Pulmonary artery endothelial cell (primary cell): ENCODE results near the gene PADI3. TPM values are rescaled to one million over a fixed set of nuclear protein-coding genes. Genes with fewer than 3 reads are reported as not detected.
"Not testable (repeated sequence)": the region's sequence is repeated elsewhere in the genome, so short reads cannot be mapped to it uniquely, and the experiment has no call there.

Experiments
- DNase-seq: peaks from one replicate; pipeline ENCODE4 v3.0.0-alpha.2; 2011; ENCODE audit warnings: low read depth, low spot score
- total RNA-seq: library from RNA; depleted of rRNA; stranded (reverse); fragments of >200 nt; gene quantifications from 2 replicates; pipeline ENCODE4 v1.2.3, GENCODE V29; 2014

PADI3 gene
- total RNA-seq, 1 donor from 2014 or later = not detected

DNA sequence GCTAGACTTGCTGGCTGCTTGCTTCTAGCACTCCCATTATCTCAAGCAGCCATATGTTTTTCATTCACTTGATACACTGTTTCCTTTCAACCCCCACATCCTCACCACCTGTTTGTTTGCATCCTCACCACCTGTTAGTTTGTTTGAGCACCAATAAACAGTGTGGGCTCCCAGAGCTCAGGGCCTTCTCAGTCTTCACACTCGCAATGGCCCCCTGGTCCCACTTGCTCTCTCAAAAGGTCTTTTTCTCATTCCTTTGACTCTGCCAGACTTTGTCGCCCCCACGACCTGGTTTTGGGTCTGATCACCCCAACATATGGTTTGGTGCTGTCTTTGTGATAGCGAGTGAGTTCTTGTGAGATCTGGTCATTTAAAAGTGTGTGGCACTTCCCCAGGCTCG lies 52.9 kb downstream of the PADI3 start:
- DNase-seq = no peak

DNA sequence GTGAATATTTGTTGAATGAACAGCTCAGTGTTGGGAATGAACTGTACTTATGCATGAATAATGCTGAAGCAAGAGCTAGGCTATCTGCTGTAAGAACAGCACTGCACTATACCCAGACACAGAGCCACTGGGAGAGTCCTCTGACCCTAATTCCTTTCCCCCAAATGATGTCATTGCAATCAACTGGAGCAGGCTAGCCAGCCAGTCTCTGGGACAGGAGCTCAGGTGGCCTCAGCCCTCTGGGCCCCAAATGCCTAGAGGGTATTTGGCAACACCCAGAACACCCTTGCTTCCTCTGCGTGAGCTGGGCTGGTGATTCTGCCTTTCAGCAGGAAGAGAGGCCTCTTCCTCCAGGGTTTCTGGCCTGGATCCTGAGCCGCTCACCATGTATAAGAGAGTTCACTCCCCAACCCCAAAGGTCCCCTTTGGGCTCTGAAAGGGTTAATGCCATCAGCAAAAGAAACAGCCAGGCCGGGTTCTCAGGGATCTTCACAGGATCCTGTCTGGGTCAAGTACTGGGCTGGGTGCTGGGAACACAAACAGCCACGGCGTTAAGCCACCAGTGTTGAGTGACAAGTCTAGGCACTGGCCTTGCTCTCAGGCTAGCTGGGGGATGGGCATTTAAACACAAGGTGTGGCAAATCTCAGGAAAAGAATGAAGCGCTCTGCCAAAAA lies 55.4 kb downstream of the PADI3 start:
- DNase-seq = no peak

DNA sequence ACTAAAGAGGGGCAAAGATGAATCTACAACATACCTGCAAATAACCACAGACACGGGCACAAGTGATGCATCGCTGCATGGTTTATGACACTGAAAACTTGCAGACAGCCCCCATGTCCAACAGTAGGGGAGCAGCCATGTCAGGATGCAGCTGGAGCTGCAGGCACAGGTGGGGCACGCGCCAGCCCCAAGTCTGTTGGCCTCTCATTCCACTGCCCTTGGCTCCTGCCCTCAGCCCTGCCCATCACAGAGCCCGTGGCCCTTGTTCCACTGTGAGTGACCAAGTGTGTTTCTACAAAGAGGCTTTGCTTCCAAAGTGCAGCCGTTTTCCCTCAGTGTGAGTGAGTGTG lies 55.9 kb downstream of the PADI3 start:
- no peak for DNase-seq

DNA sequence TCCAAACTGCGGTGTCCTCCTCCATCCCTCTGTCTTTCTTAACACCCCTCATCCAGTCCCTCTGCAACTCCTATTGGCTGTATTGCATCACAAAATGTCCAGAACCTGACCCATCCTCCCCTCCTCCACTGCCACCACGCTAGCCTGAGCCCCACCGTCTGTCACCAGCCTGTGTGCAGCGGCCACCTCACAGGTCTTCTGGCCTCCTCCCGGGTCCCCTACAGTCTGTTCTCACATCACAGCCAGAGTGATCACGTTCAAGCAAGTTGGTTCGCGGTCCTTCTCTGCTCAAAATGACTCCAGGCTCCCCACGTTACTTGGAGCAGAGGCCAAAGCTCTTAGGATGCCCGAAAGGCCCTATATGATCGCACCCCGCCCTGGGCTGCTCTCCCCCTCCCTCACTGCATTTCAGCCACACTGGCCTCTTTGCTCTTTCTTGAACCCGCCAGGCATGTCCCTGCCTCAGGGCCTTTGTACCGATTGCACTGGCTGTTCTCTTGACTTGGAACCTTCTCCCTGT lies 56.7 kb downstream of the PADI3 start:
- DNase-seq = no peak

DNA sequence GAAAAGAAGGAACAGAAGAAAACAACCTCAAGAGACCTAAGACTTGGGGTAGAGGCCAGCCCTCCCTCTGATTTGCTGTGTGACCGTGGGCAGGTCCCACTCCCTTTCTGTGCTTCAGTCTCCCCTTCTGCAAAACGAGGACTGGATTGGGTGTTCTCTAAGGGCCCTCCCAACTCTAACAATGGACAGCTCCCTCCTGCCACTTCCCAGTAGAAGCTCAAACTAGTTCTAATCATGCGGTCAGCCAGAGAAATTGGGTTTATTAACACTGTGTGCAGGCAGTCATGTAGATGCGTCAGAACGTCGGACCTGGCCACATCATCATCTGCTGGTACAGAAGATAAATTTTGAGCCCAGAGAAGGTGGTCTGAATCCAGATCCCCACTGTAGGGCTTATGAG lies 57.5 kb downstream of the PADI3 start:
- DNase-seq = no peak

DNA sequence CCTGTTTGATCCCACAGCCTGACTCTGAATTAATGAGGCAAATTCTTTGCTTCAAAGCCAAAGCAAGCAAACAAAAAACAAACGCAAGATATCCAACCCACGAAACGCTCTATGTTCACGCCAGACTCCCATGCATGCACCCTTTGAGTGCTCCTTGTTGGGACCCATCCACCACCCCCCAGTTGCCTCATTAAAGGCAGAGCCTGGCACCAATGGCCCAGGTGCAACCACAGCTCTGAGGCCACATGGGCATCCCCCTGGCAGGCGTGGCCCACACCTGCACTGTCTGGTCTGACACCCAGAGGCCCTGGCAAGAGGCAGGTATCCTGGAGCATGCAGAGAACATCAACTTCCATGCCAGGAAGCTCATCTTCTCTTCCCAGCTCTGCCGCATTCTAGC lies 58.0 kb downstream of the PADI3 start:
- no peak for DNase-seq

DNA sequence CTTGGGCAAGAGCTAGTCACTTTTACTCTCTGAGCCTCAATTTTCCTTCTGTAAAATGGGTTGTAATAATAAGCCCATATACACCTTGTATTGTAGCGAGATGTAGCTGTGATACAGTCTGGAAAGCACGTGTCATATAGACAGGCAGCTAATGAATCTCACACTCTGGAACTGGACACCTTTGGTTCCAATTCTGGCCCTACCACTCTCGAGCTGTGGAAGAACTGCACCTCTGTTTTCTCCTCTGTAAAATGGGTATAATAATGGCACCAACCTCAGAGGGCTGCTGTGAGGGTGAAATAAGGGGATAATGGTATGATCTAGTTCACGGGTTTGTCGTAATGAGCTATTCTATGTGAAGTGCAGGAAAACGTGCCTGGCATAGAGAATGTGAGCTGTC lies 58.4 kb downstream of the PADI3 start:
- no peak for DNase-seq

DNA sequence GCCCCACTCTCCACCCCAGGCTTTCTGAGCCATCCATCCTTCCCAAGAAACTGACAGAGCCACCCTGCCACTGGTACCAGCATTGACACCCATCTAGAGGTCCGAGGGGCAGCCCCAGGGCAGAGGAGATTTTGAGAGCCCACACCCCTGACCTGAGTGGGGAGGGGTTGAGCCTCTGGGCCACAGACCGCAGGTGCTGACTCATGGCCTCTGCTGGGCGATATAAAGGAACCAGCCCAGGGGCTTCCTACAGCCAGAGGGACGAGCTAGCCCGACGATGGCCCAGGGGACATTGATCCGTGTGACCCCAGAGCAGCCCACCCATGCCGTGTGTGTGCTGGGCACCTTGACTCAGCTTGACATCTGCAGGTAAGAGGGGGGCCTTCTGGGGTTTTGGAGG lies 59.0 kb downstream of the PADI3 start, which contains the start of gene PADI4:
Gene PADI4 (plus strand): TSS at position 252 of the 400 bp plus-strand sequence. CDS start 26 bp downstream, at position 278.
- DNase-seq = no peak

DNA sequence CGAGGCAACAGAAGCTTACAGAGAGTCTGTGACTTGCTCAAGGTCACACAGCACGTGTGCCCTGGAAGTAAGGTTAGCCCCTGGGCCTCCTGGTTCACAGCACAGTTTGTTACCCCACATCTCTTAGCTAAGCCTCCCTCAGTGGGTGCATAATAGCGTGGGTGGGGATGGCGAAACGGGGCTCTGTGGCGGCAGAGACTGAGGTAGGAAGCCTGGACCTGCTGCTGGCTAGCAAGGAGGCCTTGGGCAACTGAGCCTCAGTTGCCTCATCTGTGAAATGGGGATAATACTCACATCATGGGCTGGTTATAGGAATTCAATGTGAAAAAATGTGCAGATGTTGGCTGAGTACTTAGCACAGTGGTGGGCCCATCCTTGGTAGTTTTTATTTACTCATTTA lies 59.7 kb downstream of the PADI3 start:
- DNase-seq = no peak

DNA sequence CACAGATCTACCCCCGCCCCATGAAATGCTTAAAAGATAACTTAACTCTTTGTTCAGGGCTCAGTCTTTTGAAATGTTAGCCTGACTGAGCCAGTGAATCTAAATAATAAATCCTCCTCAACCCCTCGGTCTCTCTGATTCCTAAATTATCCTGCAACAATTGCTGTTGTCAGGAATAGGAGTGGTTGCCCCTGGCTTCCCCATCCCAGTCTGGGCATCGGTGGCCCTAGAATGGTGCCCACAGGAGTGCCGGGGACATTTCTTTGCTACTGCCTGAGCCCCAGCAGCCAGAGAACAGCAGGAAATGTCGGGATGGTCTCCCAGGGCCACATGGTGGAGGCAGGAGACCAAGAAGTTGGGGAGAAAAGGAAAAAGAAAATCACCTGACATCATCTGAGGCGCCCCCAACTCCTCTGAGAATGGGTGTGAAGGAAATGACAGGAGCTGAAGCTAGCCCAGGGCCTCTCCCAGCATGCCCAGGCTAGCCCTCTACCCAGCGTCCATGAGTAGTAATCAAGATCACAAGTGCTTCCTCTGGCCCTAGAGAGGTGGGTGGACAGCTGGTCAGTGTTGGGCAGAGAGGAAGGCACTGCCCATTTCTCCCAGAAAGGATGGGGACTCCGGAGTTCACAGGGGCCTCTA lies 60.6 kb downstream of the PADI3 start:
- no peak for DNase-seq

DNA sequence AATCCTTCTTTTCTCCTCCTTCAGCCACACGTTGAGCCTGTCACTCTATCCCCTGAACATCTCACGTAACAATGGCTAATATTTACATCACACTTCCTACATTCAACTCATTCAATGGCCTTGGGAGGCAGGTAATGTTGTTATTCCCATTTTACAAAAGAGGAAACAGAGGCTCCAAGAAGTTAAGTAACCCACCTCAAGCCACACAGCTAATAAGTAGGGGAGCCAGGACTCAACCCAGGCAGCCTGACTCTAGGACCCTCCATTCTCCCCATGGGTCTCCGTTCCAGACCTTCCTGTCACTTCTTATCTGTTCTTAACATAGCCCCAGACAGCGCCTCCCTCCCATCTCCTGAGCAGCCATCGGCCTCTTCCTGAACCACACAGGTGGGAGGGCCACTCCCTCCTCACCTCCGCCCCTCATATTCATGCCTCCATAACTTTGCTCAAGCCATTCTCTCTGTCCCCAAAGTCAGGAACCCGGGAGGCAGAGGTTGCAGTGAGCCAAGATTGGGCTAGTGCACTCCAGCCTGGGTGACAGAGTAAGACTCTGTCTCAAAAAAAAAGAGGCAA lies 61.3 kb downstream of the PADI3 start:
- no peak for DNase-seq

DNA sequence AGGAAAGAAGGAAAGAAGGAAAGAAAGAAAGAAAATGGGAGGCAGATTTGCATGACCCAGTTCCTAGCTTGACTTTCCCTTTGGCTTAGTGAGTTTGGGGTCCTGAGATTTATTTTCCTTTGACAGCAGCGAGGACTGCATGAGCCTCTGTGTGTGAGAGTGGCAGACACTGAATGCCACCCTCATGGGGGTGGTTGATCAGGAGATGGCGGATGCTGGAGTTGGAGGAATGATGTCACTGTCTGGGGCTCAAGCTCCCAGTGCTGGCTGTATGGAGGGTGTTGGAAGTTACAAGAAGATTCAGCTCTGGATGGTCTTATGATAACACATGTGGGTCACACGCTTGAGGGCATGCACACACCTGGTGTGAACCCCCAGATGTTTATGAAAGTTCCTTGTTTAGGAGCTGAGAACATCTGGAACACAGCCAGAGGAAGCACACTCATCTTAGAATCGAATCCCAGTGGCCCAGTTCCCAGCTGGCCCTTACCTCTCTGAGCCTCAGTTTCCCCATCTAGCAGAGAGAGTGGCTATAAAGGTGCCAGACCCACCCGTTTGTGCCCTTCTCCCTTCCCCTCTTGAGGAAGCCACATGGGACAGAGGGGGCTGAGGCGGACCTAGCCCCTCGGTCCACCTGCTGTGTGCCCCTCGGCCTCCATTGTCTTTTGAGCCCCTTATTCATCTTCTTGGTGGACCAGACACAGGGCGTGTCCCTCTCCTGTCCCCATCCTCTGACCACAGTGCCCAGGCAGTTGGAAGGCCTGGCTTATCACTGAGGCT lies 64.8 kb downstream of the PADI3 start:
- no peak for DNase-seq

DNA sequence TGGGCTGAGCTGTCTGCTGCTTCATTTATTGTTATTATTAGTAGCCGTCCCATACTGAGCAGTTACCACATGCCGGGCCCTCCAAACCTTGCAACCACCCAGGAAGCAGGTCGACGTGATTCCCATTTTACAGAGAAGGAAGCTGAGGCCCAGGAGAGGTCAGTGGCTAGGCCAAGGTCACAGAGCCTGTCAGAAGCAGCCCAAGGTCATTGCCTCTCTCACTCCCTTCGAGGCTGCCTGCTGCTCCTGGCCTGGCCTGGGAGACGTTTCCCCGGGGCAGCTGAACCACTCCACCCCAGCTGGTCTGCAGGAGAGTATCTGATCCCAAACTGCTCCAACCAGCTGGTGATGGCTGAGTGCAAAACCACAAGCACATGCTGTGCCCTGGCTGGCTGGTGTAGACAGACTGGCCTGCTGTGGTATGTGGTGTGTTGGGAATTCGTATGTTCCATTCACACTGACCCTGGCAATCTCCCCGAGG lies 65.6 kb downstream of the PADI3 start:
- no peak for DNase-seq

DNA sequence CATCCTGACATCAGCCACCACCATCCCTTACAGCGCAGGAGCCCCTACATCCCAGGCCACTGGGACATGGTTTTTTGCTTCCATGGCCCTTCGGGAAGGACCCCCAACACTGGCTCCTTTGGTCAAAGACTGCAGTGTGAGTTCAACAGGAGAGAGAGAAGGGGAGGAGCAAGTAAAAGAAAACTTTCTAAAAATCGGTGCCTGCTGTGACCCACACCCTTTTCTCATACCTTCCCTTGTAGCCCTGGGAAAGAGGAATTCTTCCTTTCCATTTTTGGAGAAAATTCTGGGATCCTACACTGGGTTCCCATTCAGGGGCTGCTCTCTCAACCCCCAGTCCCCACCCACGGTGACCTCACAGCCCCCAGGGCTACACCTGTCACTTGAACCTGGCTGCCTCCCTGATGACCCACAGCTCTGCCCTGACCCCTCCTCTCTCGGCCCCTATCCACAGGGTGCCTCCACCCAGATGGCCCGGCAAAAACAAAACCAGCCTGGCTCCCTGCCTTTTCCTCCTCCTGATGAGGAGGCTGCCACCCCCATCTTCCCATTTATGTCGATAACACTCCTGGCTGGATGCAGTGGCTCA lies 66.7 kb downstream of the PADI3 start:
- DNase-seq = no peak

DNA sequence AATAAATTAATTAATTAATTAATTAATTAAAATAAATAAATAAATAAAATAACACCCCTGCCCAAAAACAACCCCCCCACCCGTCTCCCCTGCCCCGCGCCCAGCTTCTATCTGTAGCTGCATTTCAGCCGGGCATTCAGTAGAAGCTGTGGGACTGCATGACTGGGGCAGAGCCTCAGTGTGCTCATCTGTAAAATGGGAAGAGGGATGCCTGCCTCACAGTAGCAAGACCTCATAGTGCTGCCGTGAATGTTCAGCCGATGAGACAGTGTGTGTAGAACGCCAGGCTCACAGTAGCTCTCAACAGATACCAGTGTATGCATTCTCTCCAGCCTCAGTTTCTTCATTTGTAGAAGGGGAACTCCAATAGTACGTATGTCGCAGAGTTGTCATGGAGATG lies 67.8 kb downstream of the PADI3 start:
- DNase-seq = no peak

DNA sequence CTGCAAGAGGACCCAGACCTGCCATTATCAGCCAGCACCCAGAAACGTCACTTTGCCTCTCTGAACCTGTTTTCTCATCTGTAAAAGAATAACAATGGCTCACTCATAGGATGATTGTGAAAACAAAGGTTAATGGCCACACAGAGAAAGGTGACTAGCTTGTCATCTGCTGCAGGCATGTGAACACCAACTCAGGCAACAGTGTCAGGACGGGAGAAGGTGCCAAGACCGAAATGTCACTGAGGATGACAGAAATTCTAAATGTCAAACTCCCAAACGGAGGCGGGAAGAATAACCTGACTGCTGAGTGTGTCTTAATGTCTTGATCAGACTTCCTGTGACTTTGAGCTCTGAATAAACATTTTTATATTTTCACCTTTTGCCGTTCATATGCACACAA lies 69.4 kb downstream of the PADI3 start:
- no peak for DNase-seq

DNA sequence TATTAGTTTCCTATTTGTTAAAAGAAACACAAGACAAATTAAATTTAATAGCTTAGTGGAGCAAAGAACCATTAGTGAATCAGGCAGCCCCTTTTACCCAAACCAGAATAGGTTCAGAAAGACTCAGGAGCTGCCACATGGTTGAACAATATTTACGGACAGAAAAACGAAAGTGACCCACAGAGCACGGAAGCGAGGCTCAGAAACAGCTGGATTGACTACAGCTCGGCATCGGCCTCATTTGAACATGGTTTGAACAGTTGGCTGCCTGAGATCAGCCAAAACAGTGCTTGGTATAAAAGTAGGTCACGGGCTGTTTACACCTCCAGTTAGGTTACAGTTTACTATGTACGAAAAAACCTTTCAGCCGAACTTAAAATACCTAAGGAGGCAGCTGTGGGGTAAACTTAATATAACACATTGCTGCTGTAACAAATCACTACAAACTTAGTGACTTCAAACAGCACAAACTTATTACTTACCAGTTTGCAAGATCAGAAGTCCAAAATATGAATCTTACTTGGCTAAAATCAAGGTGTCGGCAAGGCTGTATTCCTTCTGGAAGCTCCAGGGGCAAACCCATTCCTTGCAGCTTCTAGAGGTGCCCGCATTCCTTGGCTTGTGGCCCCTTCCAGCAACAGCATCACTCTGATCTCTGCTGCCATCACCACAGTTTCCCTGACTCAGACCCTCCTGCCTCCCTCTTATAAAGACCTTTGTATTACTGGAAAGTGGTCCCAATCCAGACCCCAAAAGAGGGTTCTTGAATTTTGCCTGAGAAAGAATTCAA lies 70.9 kb downstream of the PADI3 start:
- DNase-seq = no peak

DNA sequence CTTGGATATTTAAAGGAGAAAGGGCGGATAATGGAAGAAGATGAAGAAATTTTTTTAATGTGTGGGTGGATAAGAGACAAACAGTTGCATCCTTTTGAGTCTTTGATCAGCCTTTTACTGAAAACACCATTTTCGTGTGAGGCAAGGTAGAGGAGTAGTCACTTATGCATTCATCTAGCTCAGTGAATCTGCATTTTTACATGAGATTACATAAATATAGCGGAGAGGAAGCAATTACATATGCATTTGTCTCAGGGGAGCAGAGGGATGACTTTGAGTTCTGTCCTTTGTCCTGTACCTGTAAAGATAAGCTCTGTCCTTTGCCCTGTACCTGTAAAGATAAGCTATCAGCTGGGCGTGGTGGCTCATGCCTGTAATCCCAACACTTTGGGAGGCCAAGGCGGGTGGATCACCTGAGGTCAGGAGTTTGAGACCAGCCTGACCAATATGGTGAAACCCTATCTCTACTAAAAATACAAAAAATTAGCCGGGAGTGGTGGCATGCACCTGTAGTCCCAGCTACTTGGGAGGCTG lies 73.0 kb downstream of the PADI3 start:
- DNase-seq = not testable (repeated sequence)

DNA sequence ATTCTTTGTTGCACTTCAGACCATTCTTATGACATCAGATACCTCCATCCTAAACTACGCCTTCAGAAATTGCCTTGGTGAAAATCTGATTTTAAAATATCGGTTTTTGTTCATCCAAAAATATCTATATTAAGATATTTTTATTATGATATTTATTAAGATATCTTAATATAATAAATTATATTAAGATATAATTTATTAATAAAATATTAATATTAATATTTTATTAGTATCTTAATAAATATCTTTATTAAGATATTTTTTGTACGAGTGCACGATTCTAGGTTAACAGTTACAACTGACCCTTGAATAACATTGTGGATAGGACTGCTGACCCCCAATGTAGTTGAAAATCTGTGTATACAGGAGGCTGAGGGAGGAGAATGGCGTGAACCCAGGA lies 80.0 kb downstream of the PADI3 start:
- DNase-seq = no peak

DNA sequence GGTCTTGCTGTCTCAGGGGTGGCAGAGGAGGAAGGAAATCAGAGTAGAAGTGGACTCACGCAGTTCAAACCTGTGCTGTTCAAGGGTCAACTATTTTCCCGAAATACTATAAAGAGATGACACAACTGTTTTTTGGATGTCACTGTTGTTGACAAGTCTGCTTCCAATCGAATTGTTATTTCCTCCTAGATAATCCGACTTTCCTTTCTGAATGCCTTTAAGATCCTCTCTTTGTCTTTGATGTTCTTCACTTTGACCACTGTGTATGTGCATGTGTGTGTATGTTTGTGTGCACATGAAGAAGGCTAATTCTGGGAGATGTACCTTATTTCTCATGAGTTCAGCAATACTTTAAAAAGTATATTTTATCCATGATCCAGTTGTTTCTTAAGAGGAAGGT lies 80.7 kb downstream of the PADI3 start:
- no peak for DNase-seq
